ENCODE measurements around the gene PDK3. TPM values are rescaled to one million over a fixed set of nuclear protein-coding genes. Genes with fewer than 3 reads are reported as not detected.

The PDK3 gene
- total RNA-seq, 1 donor from 2014 or later, result 11.6 TPM

GRCh38 chrX:24494647-24495075, 29.6 kb downstream of the PDK3 start:
- Mint-ChIP-seq H3K27ac (ENCODE audit: unreplicated experiment) (peak overlapping the region; percentile 13), H3K36me3 (ENCODE audit: low read depth, unreplicated experiment) (no peaks in the 10 kb centered on the region), H3K4me3 (ENCODE audit: unreplicated experiment) (no peak overlapping the region), H3K27me3 (ENCODE audit: unreplicated experiment) (no peaks in the 10 kb centered on the region), H3K9me3 (ENCODE audit: unreplicated experiment) (no peaks in the 10 kb centered on the region), H3K4me1 (ENCODE audit: unreplicated experiment) (peaks cover 10% of the 10 kb centered on the region)
- TF ChIP-seq CTCF (IDR thresholded peaks at IDR 0.05; ENCODE audit: unreplicated experiment), result no peak
- DNase-seq (ENCODE audit: low spot score), result no peak

DNA sequence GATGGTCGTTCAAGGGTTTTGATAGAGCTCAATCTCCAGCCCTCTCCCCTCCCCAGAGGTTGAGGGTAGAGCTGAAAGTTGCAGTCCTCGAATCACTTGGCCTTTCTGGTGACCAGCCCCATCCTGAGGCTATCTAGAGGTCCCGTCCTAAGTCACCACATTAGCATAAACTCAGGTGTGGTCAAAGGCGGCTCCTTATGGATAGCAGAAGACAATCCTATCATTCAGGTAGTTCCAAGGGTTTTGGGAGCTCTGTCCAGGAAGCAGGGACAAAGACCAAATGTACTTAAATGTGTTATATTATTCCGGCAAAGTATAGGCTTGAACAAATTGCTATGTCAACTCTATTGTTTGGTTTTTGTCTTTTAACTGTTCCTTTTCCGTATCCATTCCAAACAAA, 30.6 kb downstream of the PDK3 start:
- TF ChIP-seq CTCF (IDR thresholded peaks at IDR 0.05; ENCODE audit: unreplicated experiment), result no peak
- H3K27me3 Mint-ChIP-seq (ENCODE audit: unreplicated experiment), result no peaks in the 10 kb centered on the region
- peaks cover 10% of the 10 kb centered on the region for H3K4me1 Mint-ChIP-seq (ENCODE audit: unreplicated experiment)
- no peak overlapping the region for H3K27ac Mint-ChIP-seq (ENCODE audit: unreplicated experiment)
- no peak for DNase-seq (ENCODE audit: low spot score)
- H3K36me3 Mint-ChIP-seq (ENCODE audit: low read depth, unreplicated experiment), result no peaks in the 10 kb centered on the region
- H3K4me3 Mint-ChIP-seq (ENCODE audit: unreplicated experiment), result no peak overlapping the region
- H3K9me3 Mint-ChIP-seq (ENCODE audit: unreplicated experiment), result no peaks in the 10 kb centered on the region

DNA sequence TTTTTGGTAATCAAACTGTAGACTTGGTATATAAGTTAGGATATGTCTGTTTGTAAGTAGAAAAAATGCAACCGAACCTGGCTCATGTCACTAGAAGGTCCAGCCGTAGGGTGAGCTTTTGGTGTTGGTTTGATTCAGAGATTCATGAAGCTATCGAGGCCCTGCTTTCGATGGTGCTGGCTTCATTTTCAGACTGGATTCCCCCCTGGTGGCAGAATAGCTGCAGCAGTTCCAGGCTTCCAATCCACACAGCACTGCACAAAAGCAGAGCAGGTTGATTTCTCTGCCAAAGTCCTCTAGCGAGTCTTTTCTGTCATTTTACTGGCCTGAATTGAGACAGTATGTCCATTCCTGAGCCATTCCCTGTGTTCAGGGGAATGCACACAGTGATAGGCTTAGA, 33.1 kb downstream of the PDK3 start:
- Mint-ChIP-seq H3K27ac (ENCODE audit: unreplicated experiment) (no peak overlapping the region), H3K27me3 (ENCODE audit: unreplicated experiment) (no peaks in the 10 kb centered on the region)

GRCh38 chrX:24498975-24499374, 33.9 kb downstream of the PDK3 start:
- H3K27ac Mint-ChIP-seq (ENCODE audit: unreplicated experiment), result no peak overlapping the region
- H3K27me3 Mint-ChIP-seq (ENCODE audit: unreplicated experiment), result no peaks in the 10 kb centered on the region
- no peak for DNase-seq (ENCODE audit: low spot score)
- H3K4me1 Mint-ChIP-seq (ENCODE audit: unreplicated experiment), result peaks cover 3% of the 10 kb centered on the region
- H3K9me3 Mint-ChIP-seq (ENCODE audit: unreplicated experiment), result no peaks in the 10 kb centered on the region
- no peak for TF ChIP-seq CTCF (IDR thresholded peaks at IDR 0.05; ENCODE audit: unreplicated experiment)
- H3K36me3 Mint-ChIP-seq (ENCODE audit: low read depth, unreplicated experiment), result no peaks in the 10 kb centered on the region
- no peak overlapping the region for H3K4me3 Mint-ChIP-seq (ENCODE audit: unreplicated experiment)

More for the DNA sequence above, 33.1 kb downstream of the PDK3 start:
- no peaks in the 10 kb centered on the region for H3K9me3 Mint-ChIP-seq (ENCODE audit: unreplicated experiment)
- H3K4me1 Mint-ChIP-seq (ENCODE audit: unreplicated experiment), result peaks cover 7% of the 10 kb centered on the region
- TF ChIP-seq CTCF (IDR thresholded peaks at IDR 0.05; ENCODE audit: unreplicated experiment), result no peak
- peak; percentile 11 for DNase-seq (ENCODE audit: low spot score)
- H3K36me3 Mint-ChIP-seq (ENCODE audit: low read depth, unreplicated experiment), result no peaks in the 10 kb centered on the region
- H3K4me3 Mint-ChIP-seq (ENCODE audit: unreplicated experiment), result no peak overlapping the region

GRCh38 chrX:24506082-24506481, 41.0 kb downstream of the PDK3 start:
- Mint-ChIP-seq H3K4me1 (ENCODE audit: unreplicated experiment) (no peaks in the 10 kb centered on the region), H3K36me3 (ENCODE audit: low read depth, unreplicated experiment) (no peaks in the 10 kb centered on the region), H3K4me3 (ENCODE audit: unreplicated experiment) (no peak overlapping the region), H3K27ac (ENCODE audit: unreplicated experiment) (no peak overlapping the region), H3K9me3 (ENCODE audit: unreplicated experiment) (no peaks in the 10 kb centered on the region), H3K27me3 (ENCODE audit: unreplicated experiment) (no peaks in the 10 kb centered on the region)
- no peak for TF ChIP-seq CTCF (IDR thresholded peaks at IDR 0.05; ENCODE audit: unreplicated experiment)
- no peak for DNase-seq (ENCODE audit: low spot score)
